EL (cell line): ENCODE results near the gene CATSPERB.
"Not testable (repeated sequence)": the region's sequence is repeated elsewhere in the genome, so short reads cannot be mapped to it uniquely, and the experiment has no call there.

Experiments
- DNase-seq: peaks from one replicate; pipeline ENCODE4 v3.0.0-alpha.2; 2016

Gene CATSPERB

DNA sequence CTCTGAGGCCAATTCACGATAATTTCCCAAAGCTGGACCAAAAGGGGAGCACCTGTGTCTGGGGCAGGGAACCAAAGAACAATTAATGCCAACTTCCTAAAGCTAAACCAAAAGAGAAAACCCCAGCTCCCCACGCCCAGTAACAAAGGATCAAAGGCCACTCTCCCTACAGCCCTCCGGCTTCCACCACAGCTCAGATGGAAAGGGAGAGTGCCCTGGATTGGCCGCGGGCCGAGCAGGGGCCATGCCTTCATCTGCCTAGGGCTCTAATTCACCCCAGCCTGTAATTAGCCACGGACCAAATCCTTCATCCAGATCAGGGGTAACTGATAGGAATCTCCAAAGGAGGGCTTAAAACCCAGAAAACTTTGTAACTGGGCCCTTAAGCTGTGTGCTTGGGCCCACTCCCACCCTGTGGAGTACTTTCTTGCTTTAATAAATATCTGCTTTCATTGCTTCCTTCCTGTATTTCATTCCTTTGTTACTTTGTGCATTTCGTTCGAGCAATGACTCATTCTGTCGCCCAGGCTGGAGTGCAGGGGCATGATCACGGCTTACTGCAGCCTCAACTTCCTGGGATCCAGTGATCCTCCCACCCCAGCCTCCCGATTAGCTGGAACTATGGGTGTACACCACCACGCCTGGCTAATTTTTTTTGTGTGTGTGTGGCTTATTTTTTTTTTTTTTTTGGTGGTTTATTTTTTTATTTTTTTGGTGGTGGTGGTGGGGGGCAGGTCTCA is 156.2 kb downstream of the CATSPERB start:
- no peak for DNase-seq

DNA sequence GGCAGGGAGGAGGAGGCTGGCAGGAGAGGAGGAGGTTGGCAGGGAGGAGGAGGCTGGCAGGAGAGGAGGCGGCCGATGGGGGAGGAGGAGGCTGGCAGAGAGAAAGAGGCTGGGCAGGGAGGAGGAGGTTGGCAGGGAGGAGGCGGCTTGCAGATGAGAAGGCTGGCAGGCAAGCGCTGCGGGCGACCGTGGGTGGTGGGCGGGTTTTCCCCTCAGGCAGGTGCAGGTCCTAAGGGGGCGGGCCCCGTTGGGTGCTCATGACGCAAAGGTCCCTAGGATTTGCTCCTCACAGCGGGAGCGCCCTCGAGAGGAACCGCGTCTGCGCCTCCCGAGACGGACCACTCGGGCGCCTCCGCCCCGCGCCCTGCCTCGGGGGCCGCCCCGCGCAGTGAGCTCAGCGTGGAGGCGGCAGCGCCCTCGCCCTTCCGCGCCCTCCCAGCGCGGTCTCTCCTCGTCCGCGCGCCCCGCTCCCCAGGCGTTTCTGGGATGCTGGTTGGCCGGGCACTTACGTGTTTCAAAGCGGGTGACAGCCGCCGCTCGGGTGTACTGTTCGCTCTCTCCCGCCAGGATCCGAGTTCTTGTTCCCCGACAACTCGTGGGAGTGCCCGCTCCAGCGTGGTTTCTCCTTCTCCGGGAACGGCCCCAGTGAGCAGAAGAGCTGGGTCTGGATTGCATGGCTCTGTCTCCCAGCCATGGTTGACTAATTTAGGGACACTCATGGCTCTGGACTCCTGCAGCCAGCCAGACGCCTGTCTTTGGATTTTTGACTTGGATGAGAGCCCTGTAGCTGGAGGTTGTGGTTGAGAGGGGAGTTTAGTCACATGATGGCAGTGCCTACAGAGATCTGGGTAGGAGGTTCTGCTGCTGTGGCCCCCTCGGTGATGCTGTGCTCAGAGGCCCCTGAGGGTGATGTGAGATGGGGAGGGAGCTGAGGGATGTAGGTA is 157.7 kb downstream of the CATSPERB start:
- peak; percentile 58 for DNase-seq

DNA sequence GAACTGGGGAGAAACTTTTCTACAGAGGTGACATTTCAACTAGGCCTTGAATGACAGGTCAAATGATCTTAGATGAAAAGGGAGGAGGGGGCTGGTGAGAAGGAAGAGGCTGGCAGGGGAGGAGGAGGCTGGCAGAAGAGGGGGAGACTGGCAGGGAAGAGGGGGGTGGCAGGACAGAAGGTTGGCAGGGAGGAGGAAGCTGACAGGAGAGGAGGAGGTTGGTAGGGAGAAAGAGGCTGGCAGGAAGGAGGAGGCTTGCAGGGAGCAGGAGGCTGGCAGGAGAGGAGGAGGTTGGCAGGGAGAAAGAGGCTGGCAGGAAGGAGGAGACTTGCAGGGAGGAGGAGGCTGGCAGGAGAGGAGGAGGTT is 158.4 kb downstream of the CATSPERB start:
- no peak for DNase-seq

DNA sequence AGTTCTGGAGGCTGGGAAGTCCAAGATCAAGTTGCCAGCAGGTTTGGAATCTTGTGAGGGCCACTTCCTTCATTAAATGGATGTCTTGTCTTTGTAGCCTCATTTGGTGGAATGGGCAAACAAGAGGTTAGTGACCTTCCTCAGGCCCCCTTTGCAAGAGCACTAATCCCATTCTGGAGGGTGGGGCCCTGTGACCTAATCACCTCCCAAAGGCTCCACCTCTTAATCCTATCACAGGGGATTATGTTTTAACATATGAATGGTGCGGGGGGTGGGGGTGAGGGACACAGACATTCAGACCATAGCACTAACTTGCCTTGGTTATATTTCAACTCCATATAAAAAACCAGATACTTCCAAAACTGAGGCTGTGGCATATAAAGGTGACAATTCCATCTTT is 161.9 kb downstream of the CATSPERB start:
- no peak for DNase-seq

DNA sequence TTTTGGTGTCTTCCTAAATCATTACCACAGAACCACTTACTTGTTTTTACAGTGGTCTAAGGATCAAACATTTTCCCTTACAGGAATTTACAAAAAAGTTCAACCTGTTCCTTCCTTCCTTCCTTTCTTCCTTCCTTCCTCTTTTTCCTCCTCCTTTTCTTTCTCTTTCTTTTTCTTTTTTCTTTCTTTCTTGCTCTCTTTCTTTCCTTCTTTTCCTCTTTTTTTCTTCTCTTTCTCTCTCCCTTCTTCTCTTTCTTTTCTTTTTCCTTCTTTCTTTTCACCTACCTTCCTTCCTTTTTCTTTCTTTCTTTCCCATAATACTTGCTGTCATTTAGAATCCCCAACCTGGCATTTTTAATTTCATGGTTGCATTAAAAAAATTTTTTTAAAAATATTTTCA is 162.6 kb downstream of the CATSPERB start:
- no peak for DNase-seq

DNA sequence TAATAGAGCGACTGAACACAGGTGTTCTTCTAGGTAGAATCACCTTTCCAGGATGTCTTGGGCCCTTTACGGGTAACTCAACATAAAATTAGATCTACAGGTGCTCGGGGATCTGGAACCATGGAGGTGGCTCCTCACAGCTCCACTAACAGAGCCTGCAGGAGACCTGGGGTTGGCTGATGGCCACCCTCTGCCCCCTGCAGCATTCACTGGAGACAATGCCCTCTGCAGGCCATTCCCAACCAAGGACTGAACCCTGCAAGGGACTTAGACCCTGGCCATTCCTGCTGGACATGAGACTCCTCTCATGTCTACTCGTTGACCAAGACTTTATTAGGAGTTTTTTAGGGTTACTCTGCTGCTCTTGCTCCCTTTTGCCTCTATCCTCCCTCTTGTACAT is 163.3 kb downstream of the CATSPERB start:
- DNase-seq, result no peak

DNA sequence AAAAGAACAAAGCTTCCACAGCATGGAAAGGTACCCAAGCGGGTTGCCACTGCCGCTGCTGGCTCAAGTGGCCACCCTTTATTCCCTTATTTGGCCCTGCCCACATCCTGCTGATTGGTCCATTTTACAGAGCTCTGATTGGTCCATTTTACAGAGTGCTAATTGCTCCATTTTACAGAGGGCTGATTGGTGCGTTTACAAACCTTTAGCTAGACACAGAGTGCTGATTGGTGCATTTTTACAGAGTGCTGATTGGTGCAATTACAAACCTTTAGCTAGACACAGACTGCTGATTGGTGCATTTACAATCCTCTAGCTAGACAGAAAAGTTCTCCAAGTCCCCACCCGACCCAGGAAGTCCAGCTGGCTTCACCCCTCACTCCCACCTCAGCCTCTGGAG is 164.1 kb downstream of the CATSPERB start:
- not testable (repeated sequence) for DNase-seq

DNA sequence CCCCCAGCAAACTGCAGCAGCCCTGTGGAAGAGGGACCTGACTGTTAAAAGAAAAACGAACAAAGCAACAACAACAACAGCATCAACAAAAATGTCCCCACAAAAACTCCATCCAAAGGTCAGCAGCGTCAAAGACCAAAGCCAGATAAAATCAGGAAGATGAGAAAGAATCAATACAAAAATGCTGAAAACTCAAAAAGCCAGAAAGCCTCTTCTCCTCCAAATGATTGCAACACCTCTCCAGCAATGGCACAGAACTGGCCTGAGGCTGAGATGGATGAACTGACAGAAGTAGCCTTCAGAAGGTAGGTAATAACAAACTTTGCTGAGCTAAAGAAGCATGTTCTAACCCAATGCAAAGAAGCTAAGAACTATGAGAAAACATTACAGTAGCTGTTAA is 176.4 kb downstream of the CATSPERB start:
- DNase-seq, result no peak

DNA sequence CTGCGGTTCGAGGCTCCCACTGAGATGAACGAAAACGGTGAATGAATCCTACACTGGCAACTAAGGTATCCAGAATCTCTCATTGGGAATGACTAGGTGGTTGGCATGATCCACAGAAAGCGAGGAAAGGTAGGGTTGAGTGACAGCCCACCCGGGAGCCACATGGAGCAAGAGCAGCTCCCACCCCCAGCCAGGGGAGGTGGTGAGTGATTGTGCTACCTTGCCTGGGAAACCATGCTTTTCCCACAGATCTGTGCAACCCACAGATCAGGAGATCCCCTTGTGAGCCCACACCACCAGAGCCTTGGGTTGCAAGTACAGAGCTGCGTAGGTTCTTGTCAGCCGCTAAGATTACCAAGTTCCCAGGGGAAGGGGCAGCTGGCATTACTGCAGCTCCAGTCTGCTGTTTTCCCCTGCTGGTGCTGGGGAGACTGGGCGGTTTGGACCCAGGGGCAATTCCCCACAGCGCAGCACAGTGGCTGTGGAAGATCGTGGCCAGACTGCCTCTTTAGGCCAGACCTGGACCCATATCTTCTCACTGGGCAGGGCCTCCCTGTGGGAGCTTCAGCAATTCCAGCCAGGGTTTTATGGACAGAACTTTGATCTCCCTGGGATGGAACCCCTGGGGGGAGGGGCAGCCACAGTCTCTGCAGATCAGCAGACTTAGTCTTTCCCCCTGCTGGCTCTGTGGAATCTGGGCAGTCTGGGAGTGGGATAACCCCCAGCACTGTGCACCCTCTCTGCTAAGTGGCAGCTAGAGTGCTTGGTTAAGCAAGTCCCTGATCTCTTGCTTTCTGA is 177.2 kb downstream of the CATSPERB start:
- DNase-seq, result no peak

DNA sequence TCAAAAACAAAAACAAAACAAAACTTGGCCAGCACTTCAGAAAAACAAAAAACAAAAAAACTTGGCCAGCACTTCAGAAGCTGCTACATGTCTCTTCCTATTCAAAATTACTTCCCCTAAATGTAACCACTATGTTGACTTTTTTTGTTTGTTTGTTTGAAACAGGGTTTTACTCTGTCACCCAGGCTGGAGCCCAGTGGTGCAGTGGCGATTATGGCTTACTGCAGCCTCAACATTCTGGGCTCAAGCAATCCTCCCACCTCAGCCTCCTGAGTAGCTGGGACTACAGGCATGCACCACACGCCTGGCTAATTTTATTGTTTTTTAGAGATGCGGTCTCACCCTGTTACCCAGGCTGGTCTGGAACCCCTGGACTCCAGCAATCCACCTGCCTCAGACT is 183.8 kb downstream of the CATSPERB start:
- DNase-seq, result no peak

DNA sequence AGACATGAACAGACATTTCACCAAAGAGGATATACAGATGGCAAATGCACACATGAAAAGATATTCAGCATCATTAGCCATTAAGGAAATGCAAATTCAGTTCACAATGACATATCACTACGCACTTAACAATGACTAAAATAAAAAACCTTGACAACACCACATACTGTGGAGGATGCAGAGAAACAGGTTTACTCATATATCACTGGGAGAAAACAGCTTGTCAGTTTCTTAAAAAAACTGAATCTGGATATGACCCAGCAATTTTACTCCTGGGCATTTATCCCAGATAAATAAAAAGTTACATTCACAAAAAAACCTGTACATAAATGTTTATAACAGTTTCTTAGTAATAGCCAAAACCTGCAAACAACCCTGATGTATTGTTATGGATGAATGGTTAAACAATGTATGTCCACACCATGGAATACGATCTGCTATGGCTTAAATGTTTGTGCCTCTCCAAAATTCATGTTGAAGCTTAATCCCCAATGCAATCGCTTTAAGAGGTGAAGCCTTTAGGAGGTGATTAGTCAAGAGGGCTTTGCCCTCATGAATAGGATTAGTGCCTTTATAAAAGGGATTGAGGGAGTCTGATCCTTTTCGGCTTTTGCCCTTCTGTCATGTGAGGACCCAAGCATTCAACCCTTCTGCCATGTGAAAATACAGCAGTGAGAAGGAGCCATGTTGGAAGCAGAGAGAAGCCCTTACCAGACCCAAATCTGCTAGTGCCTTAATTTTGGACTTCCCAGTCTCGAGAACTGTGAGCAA is 185.8 kb downstream of the CATSPERB start:
- DNase-seq, result no peak

DNA sequence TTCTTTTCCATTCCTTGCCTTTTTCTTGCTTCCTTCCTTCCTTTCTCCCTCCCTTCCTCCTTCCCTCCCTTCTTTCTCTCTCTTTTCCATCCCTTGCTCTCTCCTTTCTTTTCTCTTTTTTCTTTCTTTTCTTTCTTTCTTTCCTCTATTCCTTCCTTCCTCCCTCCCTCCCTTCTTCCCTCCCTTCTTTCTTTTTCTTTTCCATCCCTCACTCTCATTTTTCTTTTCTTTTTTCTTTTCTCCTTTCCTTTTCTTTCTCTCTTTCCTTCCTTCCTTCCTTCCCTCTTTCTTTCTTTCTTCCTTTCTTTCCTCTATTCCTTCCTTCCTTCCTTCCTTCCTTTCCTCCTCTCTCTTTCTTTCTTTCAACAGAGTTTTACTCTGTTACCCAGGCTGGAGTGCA is 186.7 kb downstream of the CATSPERB start:
- DNase-seq, result no peak

DNA sequence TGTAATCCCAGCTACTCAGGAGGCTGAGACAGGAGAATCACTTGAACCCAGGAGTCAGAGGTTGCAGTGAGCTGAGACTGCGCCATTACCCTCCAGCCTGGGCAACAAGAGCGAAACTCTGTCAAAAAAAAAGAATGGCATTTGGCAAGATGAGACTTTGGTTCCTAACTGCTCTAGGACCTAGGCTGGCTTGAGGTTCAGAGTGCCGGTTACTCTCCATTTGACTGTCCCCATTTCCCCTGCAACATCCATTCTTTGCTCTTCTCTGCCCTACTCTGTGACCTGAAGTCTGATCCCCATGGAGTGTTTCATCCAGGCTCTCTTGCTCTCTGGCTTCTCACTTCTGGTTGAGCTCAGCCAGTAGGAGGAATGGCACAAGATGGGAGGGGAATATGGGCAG is 195.6 kb downstream of the CATSPERB start:
- DNase-seq, result no peak

DNA sequence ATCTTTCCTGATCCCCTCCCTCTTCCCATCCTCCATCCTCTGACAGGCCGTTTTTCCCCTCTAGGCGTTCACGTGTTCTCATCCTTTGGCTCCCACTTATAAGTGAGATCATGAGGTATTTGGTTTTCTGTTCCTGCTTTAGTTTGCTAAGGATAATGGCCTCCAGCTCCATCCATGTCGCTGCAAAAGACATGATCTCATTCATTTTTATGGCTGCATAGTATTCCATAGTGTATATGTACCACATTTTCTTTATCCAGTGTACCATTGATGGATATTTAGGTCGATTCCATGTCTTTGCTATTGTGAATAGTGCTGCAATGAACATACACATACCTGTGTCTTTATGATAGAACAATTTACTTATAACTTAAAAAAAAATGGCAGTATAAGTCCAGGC is 197.8 kb downstream of the CATSPERB start:
- not testable (repeated sequence) for DNase-seq

DNA sequence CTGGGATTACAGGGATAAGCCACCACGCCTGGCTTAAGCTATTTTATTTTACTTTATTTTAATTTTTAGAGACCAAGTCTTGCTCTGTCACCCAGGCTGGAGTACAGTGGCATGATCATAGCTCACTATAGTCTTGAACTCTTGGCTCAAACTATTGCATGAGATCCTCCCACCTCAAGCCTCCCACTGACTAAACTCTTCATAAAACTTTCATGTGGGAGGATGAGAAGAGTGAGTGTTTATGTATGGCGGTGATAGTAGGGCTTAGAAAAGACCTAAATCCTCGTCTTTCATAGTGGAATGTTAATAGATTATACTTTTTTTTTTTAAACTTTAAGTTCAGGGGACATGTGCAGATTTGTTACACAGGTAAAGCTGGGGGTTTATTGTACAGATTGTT is 198.3 kb downstream of the CATSPERB start:
- no peak for DNase-seq
